Thymus (tissue), 11 donors: ENCODE data around the gene TESK2. TPM values are rescaled to one million over a fixed set of nuclear protein-coding genes. Genes with fewer than 3 reads are reported as not detected.

Source experiments
- DNase-seq, 9 donors: peaks; one replicate each; pipeline ENCODE4 v3.0.0-alpha.2; 2013; ENCODE audit warnings: low spot score in 9 of 9, low read depth in 6 of 9, missing footprints in 1 of 9
- H3K27ac ChIP-seq, 2 donors: one replicate each; pipeline ENCODE4 v1.5.1; 2013; ENCODE audit warnings: control low read depth in 1 of 2, low read depth in 1 of 2, low read length in 1 of 2, mild to moderate bottlenecking in 1 of 2, moderate library complexity in 1 of 2
- H3K27me3 ChIP-seq, 2 donors: one replicate each; pipeline ENCODE4 v1.5.1; 2013; ENCODE audit warnings: low read length in 1 of 2; ENCODE audit not compliant: control insufficient read depth in 2 of 2, insufficient read depth in 1 of 2
- H3K36me3 ChIP-seq, 2 donors: one replicate each; pipeline ENCODE4 v1.5.1; 2013; ENCODE audit warnings: low read length in 1 of 2, mild to moderate bottlenecking in 1 of 2, moderate library complexity in 1 of 2; ENCODE audit not compliant: control insufficient read depth in 2 of 2, insufficient read depth in 2 of 2
- H3K4me1 ChIP-seq, 2 donors: one replicate each; pipeline ENCODE4 v1.5.1; 2013; ENCODE audit warnings: low read length in 2 of 2; ENCODE audit not compliant: control insufficient read depth in 2 of 2, insufficient read depth in 2 of 2
- H3K4me3 ChIP-seq, 2 donors: one replicate each; pipeline ENCODE4 v1.5.1; 2013; ENCODE audit warnings: low read length in 2 of 2, control low read depth in 1 of 2, mild to moderate bottlenecking in 1 of 2
- H3K9me3 ChIP-seq, 2 donors: one replicate each; pipeline ENCODE4 v1.5.1; 2013; ENCODE audit warnings: low read length in 1 of 2, mild to moderate bottlenecking in 1 of 2; ENCODE audit not compliant: control insufficient read depth in 2 of 2, insufficient read depth in 1 of 2
- WGBS: extraction: QIAGEN DNeasy Blood & Tissue Kit; methylation state at CpG from one replicate; pipeline ENCODE4 v1.1.7; 2013; 5-methylcytosine and 5-hydroxymethylcytosine counted together
- polyA plus RNA-seq: library from polyadenylated mRNA; stranded (reverse); fragments of 200-250 nt; gene quantifications from one replicate; pipeline ENCODE4 v1.2.3, GENCODE V29; 2013
- total RNA-seq: library from RNA; stranded (reverse); fragments of 120-200 nt; gene quantifications from one replicate; pipeline ENCODE4 v1.2.4, GENCODE V29; 2013
- donor health status: healthy.

Gene TESK2
- total and polyA plus RNA-seq, 2 donors, result 3.9 to 6.6 TPM

DNA sequence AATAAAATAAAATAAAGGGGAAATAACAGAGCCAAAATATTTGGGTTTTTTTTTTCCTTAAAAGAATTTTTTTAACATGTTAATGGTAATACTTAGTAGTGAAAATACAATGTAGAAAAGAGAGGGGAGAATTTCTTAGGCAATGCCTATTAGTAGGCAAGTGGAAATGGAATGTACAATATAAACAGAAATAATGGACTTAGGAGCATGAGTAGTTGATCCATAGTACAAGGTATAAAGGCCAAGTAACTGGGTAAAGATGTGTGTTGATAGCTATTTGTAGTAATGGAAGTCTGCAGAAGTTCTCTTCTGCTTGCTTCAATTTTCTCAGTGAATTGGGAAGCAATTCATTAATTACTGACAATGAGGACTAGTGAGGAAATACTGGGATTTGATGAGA lies 34.4 kb downstream of the TESK2 start:
- no peaks in the 10 kb centered on the region for H3K4me1 ChIP-seq
- H3K4me3 ChIP-seq, result no peak overlapping the region
- no peaks in the 10 kb centered on the region for H3K9me3 ChIP-seq
- no peak for DNase-seq
- H3K27me3 ChIP-seq, result no peaks in the 10 kb centered on the region
- no peak overlapping the region for H3K27ac ChIP-seq
- H3K36me3 ChIP-seq, result no peaks in the 10 kb centered on the region

DNA sequence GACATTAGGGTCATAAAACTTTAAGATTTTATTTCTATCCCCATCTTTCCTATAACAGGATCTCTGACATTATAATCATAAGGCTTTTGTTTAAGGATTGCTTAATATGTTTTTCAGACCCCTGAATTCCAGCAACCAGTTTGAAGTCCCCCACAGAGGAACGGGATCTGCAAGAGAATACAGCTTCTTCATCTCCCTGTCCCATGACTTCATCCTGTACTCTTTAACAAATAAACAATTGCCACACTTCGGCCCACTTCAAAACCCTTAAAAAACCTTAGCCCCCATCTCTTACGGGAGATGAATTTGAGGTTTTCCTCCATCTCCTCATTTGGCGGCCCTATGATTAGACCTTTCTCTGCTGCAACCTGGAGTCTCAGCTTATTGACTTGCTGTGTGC lies 35.8 kb downstream of the TESK2 start:
- no peaks in the 10 kb centered on the region for H3K9me3 ChIP-seq
- no peak for DNase-seq
- WGBS, result 98% methylated on average over 4 of the region's 4 CpGs
- H3K4me1 ChIP-seq, result no peaks in the 10 kb centered on the region
- no peak overlapping the region for H3K27ac ChIP-seq
- no peak overlapping the region for H3K4me3 ChIP-seq
- no peaks in the 10 kb centered on the region for H3K36me3 ChIP-seq
- H3K27me3 ChIP-seq, result no peaks in the 10 kb centered on the region

DNA sequence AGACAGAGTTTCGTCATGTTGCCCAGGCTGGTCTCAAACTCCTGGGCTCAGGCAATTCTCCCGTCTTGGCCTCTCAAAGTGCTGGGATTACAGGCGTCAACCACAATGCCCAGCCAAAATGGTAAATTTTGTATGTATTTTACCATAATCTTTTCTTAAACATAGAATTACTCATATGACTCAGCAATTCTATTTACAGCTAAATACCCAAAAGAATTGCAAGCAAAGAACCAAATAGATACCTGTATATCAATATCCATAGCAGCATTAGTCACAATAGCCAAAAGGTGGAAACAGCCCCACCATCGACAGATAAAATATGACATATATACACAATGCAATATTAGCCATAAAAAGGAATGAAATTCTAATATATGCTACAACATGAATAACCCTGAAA lies 36.5 kb downstream of the TESK2 start:
- WGBS, result 100% methylated on average over 4 of the region's 4 CpGs
- Histone ChIP-seq H3K9me3 (no peaks in the 10 kb centered on the region), H3K27me3 (no peaks in the 10 kb centered on the region), H3K27ac (no peak overlapping the region), H3K4me3 (no peak overlapping the region), H3K36me3 (no peaks in the 10 kb centered on the region), H3K4me1 (no peaks in the 10 kb centered on the region)
- no peak for DNase-seq

DNA sequence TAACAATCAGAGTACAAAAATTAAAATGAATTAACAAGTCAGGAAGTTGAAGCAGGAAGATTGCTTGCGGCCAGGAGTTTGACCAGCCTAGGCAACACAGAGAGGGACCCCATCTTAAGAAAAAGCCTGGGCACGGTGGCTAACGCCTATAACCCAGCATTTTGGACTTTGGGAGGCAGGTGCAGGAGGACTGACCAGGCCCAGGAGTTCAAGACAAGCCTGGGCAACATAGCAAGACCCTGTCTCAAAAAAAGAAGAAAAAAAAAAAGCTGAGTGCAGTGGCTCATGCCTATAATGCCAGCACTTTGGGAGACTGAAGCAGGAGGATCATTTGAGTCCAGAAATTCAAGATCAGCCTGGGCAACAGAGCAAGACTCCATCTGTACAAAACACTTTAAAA lies 38.5 kb downstream of the TESK2 start:
- no peak overlapping the region for H3K27ac ChIP-seq
- no peaks in the 10 kb centered on the region for H3K27me3 ChIP-seq
- no peaks in the 10 kb centered on the region for H3K9me3 ChIP-seq
- no peaks in the 10 kb centered on the region for H3K36me3 ChIP-seq
- no peak for DNase-seq
- no peak overlapping the region for H3K4me3 ChIP-seq
- 100% methylated on average over 3 of the region's 3 CpGs for WGBS
- no peaks in the 10 kb centered on the region for H3K4me1 ChIP-seq

DNA sequence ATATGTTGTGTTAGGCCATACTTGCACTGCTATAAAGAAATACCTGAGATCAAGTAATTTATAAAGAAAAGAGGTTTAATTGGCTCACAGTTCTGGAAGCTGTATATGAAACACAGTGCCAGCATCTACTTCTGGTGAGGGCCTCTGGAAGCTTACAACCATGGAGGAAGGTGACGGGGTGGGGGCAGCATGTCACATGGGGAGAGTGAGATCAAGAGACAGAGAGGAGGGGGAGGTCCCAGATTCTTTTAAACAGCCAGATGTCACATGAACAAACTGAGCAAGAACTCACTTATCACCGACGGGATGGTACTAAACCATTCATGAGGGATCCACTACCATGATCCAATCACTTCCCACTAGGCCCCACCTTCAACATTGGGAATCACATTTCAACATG lies 42.6 kb downstream of the TESK2 start:
- over 99% methylated on average over 3 of the region's 3 CpGs for WGBS
- H3K4me3 ChIP-seq, result no peak overlapping the region
- no peaks in the 10 kb centered on the region for H3K4me1 ChIP-seq
- no peaks in the 10 kb centered on the region for H3K9me3 ChIP-seq
- H3K36me3 ChIP-seq, result no peaks in the 10 kb centered on the region
- H3K27me3 ChIP-seq, result no peaks in the 10 kb centered on the region
- no peak for DNase-seq
- H3K27ac ChIP-seq, result no peak overlapping the region

DNA sequence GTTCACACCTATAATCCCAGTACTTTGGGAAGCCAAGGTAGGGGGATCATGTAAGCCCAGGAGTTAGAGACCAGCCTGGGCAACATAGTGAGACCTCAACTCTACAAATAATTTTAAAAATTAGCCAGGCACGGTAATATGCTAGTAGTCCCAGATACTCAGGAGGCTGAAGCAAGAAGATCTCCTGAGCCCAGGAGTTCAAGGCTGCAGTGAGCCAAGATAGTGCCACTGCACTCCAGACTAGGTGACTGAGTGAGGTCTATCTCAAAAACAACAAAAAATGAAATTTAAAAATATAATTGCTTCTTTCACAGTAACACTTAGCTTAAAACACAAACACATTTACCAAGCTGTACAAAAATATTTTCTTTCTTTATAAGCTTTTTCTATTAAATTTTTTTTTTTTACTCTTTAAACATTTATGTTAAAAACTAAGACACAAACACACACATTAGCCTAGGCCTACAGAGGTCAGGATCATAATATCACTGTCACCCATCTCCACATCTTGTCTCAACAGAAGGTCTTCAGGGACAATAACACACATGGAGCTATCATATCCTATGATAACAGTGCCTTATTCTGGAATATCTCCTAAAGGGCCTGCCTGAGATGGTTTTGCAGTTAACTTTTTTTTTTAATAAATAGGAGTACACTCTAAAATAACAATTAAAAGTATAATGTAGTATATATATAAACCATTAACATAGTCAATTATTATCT lies 43.9 kb downstream of the TESK2 start:
- no peak overlapping the region for H3K4me3 ChIP-seq
- H3K27me3 ChIP-seq, result no peaks in the 10 kb centered on the region

DNA sequence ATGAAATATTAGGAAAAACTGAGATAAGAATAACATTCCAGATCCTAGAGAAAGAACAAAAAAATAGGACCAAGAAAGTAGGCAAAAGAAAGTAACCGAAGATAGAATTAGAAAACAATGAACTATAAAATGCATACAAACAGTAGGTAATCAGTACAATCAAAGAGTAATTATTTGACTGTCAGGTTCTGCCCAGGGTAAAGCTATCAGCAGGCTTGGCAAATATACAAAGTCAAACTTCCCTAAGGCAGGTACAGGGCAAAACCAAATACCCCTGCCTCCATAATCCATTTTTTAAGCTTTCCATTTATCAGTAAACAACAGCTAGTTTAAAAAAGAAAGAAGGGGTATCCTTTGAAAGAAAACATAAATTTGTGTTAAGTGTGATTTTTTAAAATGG lies 44.4 kb downstream of the TESK2 start:
- Histone ChIP-seq H3K9me3 (no peaks in the 10 kb centered on the region), H3K4me1 (no peaks in the 10 kb centered on the region), H3K27ac (no peak overlapping the region), H3K4me3 (no peak overlapping the region), H3K27me3 (no peaks in the 10 kb centered on the region), H3K36me3 (no peaks in the 10 kb centered on the region)
- DNase-seq, result no peak
- WGBS, result 97% methylated on average over 1 of the region's 1 CpG

More for the DNA sequence above, 43.9 kb downstream of the TESK2 start:
- no peaks in the 10 kb centered on the region for H3K4me1 ChIP-seq
- DNase-seq, result no peak
- H3K27ac ChIP-seq, result no peak overlapping the region
- WGBS, result 97% methylated on average over 1 of the region's 1 CpG
- H3K36me3 ChIP-seq, result no peaks in the 10 kb centered on the region
- H3K9me3 ChIP-seq, result no peaks in the 10 kb centered on the region

DNA sequence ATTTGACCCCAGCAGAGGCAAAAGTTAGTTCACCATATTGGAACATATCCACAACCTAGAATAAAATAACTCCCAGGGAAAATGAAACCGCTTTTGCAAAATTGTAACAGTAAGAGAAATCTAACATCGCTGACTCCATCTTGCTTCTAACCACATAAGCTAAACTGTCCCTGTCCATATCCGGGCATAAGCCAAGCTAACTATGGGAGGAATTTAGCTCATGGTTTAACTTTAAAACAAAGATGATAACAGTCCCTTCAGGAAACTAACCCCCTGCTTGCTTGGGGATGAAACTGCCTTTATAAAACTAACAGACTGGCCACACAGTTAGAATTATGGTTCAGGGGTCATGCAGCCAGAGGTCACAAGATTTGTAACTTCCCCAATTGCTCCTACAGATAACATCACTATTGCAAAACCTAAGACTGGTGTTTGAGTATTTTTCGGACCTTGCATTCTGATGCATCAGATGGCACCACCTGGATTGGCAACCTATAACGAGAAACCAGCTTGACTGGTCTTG lies 46.3 kb downstream of the TESK2 start:
- Histone ChIP-seq H3K9me3 (no peaks in the 10 kb centered on the region), H3K27ac (no peak overlapping the region), H3K4me3 (no peak overlapping the region), H3K36me3 (no peaks in the 10 kb centered on the region), H3K4me1 (no peaks in the 10 kb centered on the region), H3K27me3 (no peaks in the 10 kb centered on the region)
- DNase-seq, result no peak
- 97% methylated on average over 5 of the region's 5 CpGs for WGBS

DNA sequence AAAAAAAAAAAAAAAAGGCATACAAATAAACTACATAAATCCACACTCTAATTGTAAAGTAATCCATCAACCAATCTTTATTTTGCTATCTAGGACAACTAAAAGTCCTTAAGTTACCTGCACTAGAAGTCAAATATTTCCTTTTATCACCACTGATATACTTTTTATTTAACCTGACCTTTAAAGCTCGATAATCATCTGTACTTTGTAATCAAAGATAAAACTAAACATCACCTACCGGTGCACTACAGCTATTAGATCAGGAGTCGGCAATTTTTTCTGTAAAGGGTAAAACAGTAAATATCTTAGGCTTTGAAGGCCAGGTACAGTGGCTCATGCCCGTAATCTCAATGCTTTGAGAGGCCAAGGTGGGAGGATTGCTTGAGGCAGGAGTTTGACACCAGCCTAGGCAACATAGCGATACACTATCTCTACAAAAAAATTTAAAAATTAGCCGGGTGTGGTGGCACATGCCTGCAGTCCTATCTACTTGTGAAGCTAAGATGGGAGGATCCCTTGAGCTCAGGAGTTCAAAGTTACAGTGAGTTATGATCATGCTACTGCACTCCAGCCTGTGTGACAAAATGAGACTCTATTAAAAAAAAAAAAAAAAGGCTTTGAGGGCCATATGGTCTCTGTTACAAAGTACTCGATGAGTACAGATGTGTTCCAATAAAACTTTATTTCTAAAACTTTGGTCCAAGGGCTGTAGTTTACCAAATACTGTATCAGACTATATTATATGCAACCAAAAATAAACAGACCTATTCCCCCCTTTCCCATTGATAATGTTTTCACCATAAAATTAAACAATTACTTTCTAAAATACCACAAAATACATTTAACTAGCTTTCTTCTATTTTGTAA lies 47.1 kb downstream of the TESK2 start:
- 96% methylated on average over 7 of the region's 7 CpGs for WGBS
- H3K4me3 ChIP-seq, result no peak overlapping the region
- DNase-seq, result no peak
- H3K4me1 ChIP-seq, result no peaks in the 10 kb centered on the region
- H3K27me3 ChIP-seq, result no peaks in the 10 kb centered on the region
- no peaks in the 10 kb centered on the region for H3K36me3 ChIP-seq
- no peak overlapping the region for H3K27ac ChIP-seq
- no peaks in the 10 kb centered on the region for H3K9me3 ChIP-seq
